NCI-H82 treated with DMSO at 0.1 percent for 48 hours (cell line): ENCODE data around the gene CERKL.

ENCODE experiments used
- DNase-seq: peaks from one replicate; lab custom pipeline; 2025; ENCODE audit not compliant: unreplicated experiment; lab: John Stamatoyannopoulos, UW

The CERKL gene

DNA sequence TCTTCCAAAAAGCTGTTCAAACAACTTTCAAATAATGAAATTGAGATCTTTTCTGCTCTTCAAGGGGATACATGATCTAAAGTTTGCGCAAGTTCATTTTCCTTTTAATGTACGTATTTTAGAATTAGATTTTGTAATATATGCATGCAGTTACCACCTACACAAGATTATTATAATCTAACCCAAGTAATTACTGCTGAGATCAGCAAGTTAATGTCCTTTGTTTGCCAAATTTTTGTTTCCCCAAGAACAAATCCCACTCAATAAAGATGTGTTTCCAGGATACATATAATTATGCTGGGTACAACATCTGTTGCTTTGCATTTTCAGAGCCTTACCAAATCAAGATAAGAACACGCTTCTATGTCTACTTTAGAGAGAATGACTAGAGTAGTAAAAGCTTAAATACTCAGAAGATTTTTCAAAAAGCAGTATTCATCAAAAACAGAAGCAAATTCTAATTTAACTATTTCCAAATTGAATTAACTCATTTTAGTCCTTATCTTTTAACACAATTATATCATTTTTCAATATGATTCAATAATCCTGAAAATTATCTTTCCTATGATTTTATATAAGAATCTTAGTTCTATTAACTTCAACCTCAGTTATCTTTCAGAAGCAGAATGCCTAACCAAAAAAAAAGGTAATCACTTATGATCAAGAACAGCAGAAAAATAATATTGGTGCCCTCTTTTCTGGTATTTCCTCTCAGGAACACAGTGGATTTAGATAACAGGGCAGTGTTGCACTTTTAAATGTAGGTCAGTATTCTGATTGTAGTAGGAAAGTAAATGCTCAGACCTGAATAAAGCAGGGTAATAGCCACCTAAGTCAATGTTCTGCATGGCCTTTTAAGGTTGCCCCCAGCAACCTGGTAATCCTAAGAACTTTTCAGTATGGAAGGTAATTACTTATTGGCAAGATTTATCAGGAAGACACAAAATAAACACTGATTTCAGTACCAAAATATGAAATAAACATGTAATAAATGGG, 28.0 kb downstream of the CERKL start:
- no peak for DNase-seq

- no peak for DNase-seq
Measured at GRCh38 chr2:181627545-181627944, 29.4 kb downstream of the CERKL start.

DNA sequence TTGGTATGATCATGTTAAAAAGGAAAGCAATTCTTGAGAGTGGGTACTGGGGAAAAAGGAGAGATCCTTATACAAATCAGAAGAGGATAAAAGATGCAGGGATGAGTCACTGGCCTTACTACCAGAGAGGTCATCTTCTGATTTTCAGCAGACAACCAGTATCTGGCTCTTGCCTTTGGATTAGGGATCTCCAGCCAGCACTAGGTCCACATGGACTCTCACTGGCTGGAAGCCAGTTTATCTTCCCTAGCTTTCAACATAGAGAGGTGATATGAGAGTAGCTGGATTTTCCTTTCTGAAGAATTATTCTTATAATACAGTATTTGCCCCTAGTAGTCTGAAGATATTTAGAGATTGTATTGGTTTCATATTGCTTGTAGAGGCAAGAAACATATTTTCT, 30.2 kb downstream of the CERKL start:
- DNase-seq = no peak

DNA sequence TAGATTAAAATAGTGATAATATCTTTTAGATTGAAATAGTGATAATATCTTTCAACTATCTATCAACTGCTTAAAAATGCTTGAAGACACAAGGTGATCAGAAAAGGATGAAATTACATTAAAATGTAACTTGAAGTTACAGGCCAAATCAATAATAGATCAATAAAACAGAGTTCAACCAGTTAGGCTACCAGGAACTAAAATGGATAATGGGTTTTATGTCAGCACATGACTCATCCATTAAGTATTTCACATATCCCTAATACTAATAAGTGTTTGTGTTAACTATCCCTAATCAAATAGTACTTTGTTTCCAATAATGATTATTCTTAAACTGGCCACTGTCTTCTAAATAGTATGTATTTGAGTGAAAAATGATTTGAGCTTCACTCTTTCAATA, 33.7 kb downstream of the CERKL start:
- no peak for DNase-seq

DNA sequence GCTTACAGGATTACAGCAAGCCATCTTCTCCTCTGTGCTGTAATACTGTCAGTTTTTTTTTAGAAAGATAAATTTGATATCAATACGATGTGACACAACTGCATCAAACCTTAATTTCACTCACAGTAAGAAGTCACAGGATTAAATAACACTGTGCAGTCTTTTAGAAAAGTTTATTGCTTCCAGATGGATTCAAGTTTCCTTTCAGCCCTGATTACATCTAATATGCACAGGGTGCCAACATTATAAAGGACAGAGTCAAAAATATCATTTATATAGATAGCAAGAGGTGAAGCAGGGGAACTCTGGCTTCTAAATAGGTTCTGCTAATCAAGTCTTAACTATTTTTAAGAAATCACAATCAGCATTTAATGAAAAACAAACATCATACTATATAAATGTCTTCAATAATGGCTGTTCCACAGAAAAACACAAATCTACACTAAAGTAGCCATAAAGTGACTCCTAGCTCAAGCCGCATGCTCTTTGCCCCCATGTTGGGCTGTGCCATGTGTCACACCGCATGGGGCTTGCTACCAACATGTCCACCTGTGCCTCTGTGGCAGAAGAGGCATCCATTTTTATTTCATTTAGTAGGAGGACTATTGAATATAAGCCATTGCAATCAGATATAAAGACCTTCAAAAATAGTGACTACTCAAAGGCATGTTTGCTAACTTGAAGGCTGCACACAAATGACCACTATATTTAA, 35.0 kb downstream of the CERKL start:
- no peak for DNase-seq

GRCh38 chr2:181619516-181619915, 37.4 kb downstream of the CERKL start:
- no peak for DNase-seq

DNA sequence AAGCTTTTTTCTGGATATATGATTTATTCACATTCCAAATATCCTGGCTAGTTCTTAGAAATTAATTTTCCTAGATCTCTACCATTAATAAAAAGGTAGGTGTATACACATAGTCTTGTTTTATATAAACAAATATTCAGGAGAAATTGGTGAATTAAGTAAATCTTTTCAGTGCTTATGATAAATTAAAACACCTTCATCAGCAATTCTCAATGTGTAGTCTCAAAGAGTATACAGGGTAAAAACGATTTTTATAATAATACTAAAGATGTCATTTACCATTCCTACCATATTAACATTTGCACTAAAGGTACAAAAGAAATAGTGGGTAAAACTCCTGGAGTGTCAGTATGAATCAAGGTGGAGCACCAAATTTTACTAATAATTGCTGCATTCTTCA, 40.2 kb downstream of the CERKL start:
- DNase-seq = no peak

DNA sequence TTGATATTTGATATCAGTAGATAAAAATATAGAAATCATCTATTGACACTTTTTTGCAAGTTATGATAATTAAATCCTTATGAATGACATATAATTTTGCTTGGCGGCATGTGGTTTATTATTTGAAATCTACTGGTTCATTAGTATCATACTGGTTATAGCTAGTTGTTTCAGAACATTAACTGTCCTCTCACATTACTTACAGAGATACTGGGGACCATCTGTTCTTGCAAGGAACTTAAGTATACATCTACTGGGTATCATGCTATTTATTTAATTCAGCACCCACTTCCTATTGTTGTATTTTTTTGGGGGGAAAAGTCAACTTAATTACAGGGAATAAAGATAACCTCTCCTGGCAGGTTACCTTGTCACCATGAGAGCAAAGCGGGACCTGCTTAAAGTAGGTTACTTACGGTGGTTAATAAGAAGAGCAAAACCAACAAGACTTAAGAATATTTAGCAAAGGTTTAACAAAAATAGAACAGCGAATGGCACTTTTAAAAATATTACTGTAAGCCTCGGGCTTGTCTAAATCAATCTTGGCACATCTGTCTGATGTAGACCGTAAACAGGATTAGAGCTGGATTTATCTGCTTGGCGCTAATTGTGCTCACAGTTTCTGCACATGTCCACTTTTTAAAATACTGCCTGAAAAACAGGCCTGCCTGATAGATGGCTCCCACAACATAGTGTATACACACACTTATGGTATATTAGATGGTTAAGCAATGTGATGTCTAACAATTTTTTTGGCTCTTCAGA, 41.8 kb downstream of the CERKL start:
- peak; percentile 99 for DNase-seq

DNA sequence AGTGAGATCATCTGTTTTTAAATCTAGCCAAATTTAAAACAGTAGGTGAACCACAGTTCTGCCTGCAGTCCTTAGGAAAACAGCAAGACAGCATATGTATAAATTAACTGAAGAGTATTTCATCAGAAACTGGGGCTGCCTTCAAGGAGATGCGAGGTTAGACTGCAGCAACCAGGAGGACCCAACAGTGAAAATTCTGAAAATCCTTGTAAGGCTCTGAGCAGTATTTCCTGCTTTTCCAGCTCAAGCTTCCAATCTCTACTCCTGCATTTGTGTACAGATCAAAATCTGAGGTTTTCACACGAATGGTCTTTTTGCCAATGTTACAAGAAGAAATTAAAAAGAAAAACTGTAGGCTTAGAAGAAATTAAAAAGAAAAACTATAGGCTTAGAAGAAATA, 43.7 kb downstream of the CERKL start:
- DNase-seq = no peak

- DNase-seq = no peak
Measured at GRCh38 chr2:181607629-181608590, 49.0 kb downstream of the CERKL start.

GRCh38 chr2:181605889-181606837, 50.7 kb downstream of the CERKL start:
- no peak for DNase-seq

DNA sequence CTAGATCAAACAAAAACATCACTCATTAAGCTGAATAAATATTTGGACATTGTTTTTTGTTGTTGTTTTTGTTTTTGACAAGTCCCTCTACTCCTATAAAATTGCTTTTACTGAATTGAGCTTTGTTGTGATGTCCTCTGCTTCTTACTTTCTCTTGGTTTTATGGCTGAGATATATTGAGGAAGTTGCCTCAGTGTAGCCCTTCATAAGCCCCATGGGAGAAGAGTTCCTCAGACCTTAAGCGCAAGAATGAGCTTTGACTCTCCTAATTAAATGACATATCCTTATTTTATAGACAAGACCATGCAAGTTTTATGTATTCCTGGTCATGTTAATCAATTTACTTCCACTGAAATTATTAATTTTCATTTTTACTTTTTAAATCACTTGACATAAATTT, 54.9 kb downstream of the CERKL start:
- no peak for DNase-seq

DNA sequence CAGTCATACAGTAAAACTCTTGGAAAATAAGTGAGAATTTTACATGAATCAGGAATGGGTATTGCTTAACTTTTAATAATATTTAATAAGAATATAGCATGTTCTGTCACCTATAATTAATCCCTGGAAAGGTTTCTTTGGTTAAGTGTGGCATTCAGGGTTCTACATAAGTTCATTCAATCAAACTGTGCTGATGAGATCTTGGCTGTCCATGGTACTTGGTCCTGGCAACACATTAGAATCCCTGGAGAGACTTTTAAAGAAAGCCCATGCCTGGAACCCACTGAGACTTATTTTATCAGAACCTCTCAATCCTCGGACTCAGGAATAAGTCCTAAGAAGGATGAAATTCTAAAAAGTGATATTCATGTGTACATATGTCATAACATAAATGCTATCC, 60.3 kb downstream of the CERKL start:
- no peak for DNase-seq

DNA sequence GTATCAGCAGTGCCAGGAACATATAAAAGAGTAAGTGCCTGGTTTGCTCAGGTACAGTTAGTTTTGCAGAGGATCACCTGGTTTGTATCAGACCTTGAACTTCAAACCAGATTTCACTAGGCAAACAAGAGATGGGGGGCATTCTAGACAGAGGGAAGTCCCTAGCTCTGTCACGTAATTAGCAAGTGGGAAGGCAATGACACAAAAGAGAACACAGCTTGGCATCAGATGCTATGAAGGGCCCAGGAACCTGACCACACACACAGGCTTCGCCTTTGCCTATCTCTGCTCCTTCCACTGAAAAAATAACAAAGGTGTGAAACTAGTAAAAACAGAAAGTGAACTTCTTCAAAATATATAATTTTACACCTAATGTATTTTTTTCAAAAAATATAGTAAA, 62.6 kb downstream of the CERKL start:
- DNase-seq = no peak

- no peak for DNase-seq
Measured at GRCh38 chr2:181589779-181590178, 67.1 kb downstream of the CERKL start.

- no peak for DNase-seq
Measured at GRCh38 chr2:181588546-181588945, 68.4 kb downstream of the CERKL start.

DNA sequence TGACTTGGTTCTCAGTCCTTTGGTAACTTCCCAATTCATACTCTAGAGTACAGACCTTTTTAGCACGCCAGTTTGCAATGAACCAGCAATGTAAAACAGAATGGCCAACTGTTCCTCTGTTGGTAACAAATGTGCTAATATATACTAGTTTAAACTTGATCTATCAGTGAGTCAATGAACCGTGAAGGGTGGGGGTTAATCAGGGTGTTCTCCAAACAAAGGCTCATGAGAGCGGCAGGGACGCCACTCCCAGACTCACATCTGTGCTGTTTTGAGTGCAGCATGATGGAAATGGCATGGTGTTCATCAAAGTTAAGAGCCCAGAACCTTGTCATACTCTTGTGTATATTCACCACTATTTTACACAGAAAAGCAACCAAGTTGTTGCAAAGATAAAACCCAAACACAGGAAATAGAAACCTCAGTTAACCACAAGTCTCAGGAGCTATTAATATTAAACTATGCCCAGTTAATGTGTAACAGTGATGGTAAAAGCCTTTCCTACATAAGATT, 70.3 kb downstream of the CERKL start:
- peak; percentile 97 for DNase-seq

- DNase-seq = peak; percentile 56
Measured at GRCh38 chr2:181585732-181586131, 71.2 kb downstream of the CERKL start.

DNA sequence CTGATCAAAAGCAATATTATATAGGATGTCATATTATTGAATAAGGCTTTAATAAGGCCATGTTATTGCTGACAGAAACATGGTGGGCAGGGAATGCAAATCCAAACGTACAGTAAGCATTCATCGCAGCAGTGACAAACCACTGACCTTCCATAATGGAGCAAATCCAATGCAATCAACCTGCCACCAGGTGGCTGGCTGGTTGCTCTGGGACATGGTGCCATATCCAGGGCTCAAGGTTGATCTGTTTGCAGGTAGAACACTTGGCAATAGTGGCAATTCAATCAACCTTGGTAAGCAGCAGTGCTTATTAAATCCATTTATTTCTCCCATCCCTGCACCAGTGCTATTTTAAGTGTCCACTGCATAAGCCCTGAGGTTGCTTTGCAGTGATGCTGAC, 75.4 kb downstream of the CERKL start:
- DNase-seq = no peak
